B cell (primary cell): Measurements from ENCODE around the gene DUS2. TPM values are rescaled to one million over a fixed set of nuclear protein-coding genes. Genes with fewer than 3 reads are reported as not detected.
A peak's percentile ranks its signal among the peaks of the same experiment; 100 is the strongest.

Experiments used
- ATAC-seq: fragments of 200-7000 bp; cut with Tn5 transposase; one replicate; pipeline ENCODE4 v1.10.0; 2021; ENCODE audit warnings: low read depth, mild to moderate bottlenecking, moderate number of reproducible peaks, moderate library complexity
- CTCF ChIA-PET: fragments of 350-600 bp; sonication (Branson Sonifier 250); formaldehyde crosslinking; loops from one replicate; lab custom pipeline; 2021; ENCODE audit warnings: antibody characterized with exemption, inconsistent platforms; lab: Charles Lee
- POLR2A ChIA-PET: fragments of 350-600 bp; sonication (Branson Sonifier 250); formaldehyde crosslinking; loops from one replicate; lab custom pipeline; 2021; ENCODE audit warnings: antibody characterized with exemption; lab: Charles Lee
- DNase-seq: peaks from one replicate; pipeline ENCODE4 v3.0.0; 2013
- H2AFZ ChIP-seq: 2 replicates; pipeline ENCODE4 v1.6.1; 2012; ENCODE audit warnings: mild to moderate bottlenecking, low read depth, low read length; ENCODE audit not compliant: insufficient read depth, poor library complexity, severe bottlenecking
- H3K27ac ChIP-seq, 2 donors: 1 replicate in 1 of 2; 2 replicates in 1 of 2; pipeline ENCODE4 v1.5.1; 2012 to 2013; ENCODE audit warnings: low read length in 2 of 2, mild to moderate bottlenecking in 2 of 2, moderate library complexity in 1 of 2
- H3K27me3 ChIP-seq, 4 experiments: fragments of 200-600 bp in 1 of 4; sonication (generic) in 1 of 4; replicated peaks in 1 of 4; 1 replicate in 2 of 4; 2 replicates in 2 of 4; pipeline versions ENCODE4 v1.6.1 to v1.7.0; 2013 to 2016; ENCODE audit warnings: low read length in 3 of 4, mild to moderate bottlenecking in 2 of 4, mixed read lengths in 1 of 4, moderate library complexity in 1 of 4; ENCODE audit not compliant: insufficient read depth in 4 of 4, control insufficient read depth in 3 of 4; ENCODE audit errors: control extremely low read depth in 1 of 4
- H3K36me3 ChIP-seq, 2 experiments: replicated peaks in 1 of 2; 1 replicate in 1 of 2; 2 replicates in 1 of 2; pipeline versions ENCODE4 v1.6.1 to v1.7.1; 2013; ENCODE audit warnings: low read length in 1 of 2; ENCODE audit not compliant: insufficient read depth in 2 of 2, control insufficient read depth in 1 of 2; ENCODE audit errors: control extremely low read depth in 1 of 2, extremely low read depth in 1 of 2
- H3K4me1 ChIP-seq, 2 donors: fragments of 200-600 bp in 1 of 2; sonication (generic) in 1 of 2; 1 replicate in 1 of 2; 2 replicates in 1 of 2; pipeline versions ENCODE4 v1.5.1 to v1.6.1; 2013 to 2017; ENCODE audit warnings: low read length in 2 of 2; ENCODE audit not compliant: control insufficient read depth in 2 of 2, insufficient read depth in 2 of 2
- H3K4me2 ChIP-seq: replicated peaks from 2 replicates; pipeline ENCODE3; 2012; ENCODE audit warnings: mild to moderate bottlenecking, low read depth, low read length; ENCODE audit not compliant: poor library complexity, severe bottlenecking
- H3K4me3 ChIP-seq, 5 experiments: fragments of 200-600 bp in 1 of 5; sonication (generic) in 1 of 5; 1 replicate in 3 of 5; 2 replicates in 2 of 5; pipeline versions ENCODE4 v1.5.1 to v1.7.0; 2011 to 2016; ENCODE audit warnings: low read length in 4 of 5, mild to moderate bottlenecking in 4 of 5, low read depth in 2 of 5, control low read depth in 1 of 5, moderate library complexity in 1 of 5; ENCODE audit not compliant: insufficient read depth in 1 of 5; ENCODE audit errors: control extremely low read depth in 1 of 5, extremely low read depth in 1 of 5
- H3K79me2 ChIP-seq: fragments of 200-600 bp; sonication (generic); one replicate; pipeline ENCODE4 v1.6.0; 2016; ENCODE audit warnings: low read length; ENCODE audit not compliant: control insufficient read depth, insufficient read depth
- H3K9ac ChIP-seq: fragments of 200-600 bp; sonication (generic); 2 replicates; pipeline ENCODE4 v1.6.1; 2017; ENCODE audit warnings: mild to moderate bottlenecking, low read length, moderate library complexity
- H3K9me3 ChIP-seq, 3 donors: one replicate each; pipeline versions ENCODE4 v1.6.1 to v1.7.1; 2013; ENCODE audit warnings: low read length in 2 of 3; ENCODE audit not compliant: control insufficient read depth in 2 of 3, insufficient read depth in 1 of 3; ENCODE audit errors: control extremely low read depth in 1 of 3
- H4K20me1 ChIP-seq: 2 replicates; pipeline ENCODE4 v1.6.0; 2012; ENCODE audit warnings: mild to moderate bottlenecking, low read length; ENCODE audit not compliant: insufficient read depth, control insufficient read depth, poor library complexity, severe bottlenecking
- H3K27ac Mint-ChIP-seq: one replicate; pipeline ENCODE4 v1.8.0; 2021; ENCODE audit warnings: mixed read lengths
- H3K27me3 Mint-ChIP-seq: one replicate; pipeline ENCODE4 v1.8.0; 2021; ENCODE audit warnings: mixed read lengths
- H3K4me1 Mint-ChIP-seq: one replicate; pipeline ENCODE4 v1.8.0; 2021; ENCODE audit warnings: mixed read lengths
- H3K4me3 Mint-ChIP-seq: one replicate; pipeline ENCODE4 v1.8.0; 2021; ENCODE audit warnings: mixed read lengths
- H3K9me3 Mint-ChIP-seq: one replicate; pipeline ENCODE4 v1.8.0; 2022; ENCODE audit warnings: mixed read lengths; ENCODE audit not compliant: insufficient read depth
- CTCF ChIP-seq: fragments of 200-600 bp; IDR thresholded peaks from one replicate; pipeline ENCODE4 v1.8.0; 2022; ENCODE audit warnings: antibody characterized with exemption, mild to moderate bottlenecking
- EZH2 ChIP-seq: IDR thresholded peaks from 2 replicates; pipeline ENCODE4 v1.6.1; 2012; ENCODE audit warnings: borderline replicate concordance, low read depth, mild to moderate bottlenecking, moderate library complexity, low read length; ENCODE audit not compliant: insufficient read depth, poor library complexity, severe bottlenecking
- WGBS: methylation state at CpG from one replicate; pipeline ENCODE4 v1.1.5; 2013; ENCODE audit warnings: missing lambda C conversion rate; ENCODE audit not compliant: insufficient coverage; 5-methylcytosine and 5-hydroxymethylcytosine counted together
- intact Hi-C: fragments of 100-400 bp; cut with micrococcal nuclease; formaldehyde crosslinking; loops from one replicate; pipeline ENCODE4 v1.10.0; 2022
- polyA plus RNA-seq: library from polyadenylated mRNA; depleted of rRNA; stranded (reverse); fragments of >200 nt; gene quantifications from 2 replicates; pipeline ENCODE4 v1.2.3, GENCODE V29; 2012
- total RNA-seq, 2 donors: library from RNA; stranded (reverse); fragments of 120-200 nt in 1 of 2; gene quantifications; 1 replicate in 1 of 2; 2 replicates in 1 of 2; pipeline versions ENCODE4 v1.2.3 to v1.2.4, GENCODE V29; 2013 to 2022

DUS2 gene
- total and polyA plus RNA-seq, 2 donors (not counting 1 experiment from before 2014, with no cell fraction given): 61.1 to 93.0 TPM

GRCh38 chr16:68013440-68013839 is 9.6 kb upstream of the DUS2 start:
- Histone ChIP-seq H3K9me3 (no peaks in the 10 kb centered on the region), H3K27ac (no peak overlapping the region), H3K79me2 (peaks cover 12% of the 10 kb centered on the region), H3K36me3 (no peaks in the 10 kb centered on the region), H3K4me3 (peak overlapping the region in 1 of 5 experiments; percentile 26), H3K27me3 (no peaks in the 10 kb centered on the region), H3K4me1 (peaks cover 4 to 13% of the 10 kb centered on the region in 2 donors), H3K9ac (no peak overlapping the region), H3K4me2 (peak overlapping the region; percentile 30), H4K20me1 (no peaks in the 10 kb centered on the region), H2AFZ (peak overlapping the region; percentile 62)
- ATAC-seq: no peak
- Mint-ChIP-seq H3K9me3 (no peaks in the 10 kb centered on the region), H3K27ac (no peak overlapping the region), H3K4me3 (no peak overlapping the region), H3K27me3 (no peaks in the 10 kb centered on the region), H3K4me1 (peaks cover 10% of the 10 kb centered on the region)
- no peak for DNase-seq
- ChIA-PET CTCF (interaction anchor here (1.0 kb wide), 1 partner anchor 128 kb away, joined by 3 read pairs; no protein-coding TSS in a partner anchor), POLR2A (interaction anchor here (0.6 to 0.8 kb wide), 3 partner anchors 13 to 532 kb away, joined by 3 to 6 read pairs (median 4); partner anchors contain the start of gene ATP6V0D1)
- intact Hi-C loops: no loop called here
- no CpG with 5 or more reads among the region's 1 CpG for WGBS
- TF ChIP-seq EZH2: no peak
- TF ChIP-seq CTCF: no peak

- Histone ChIP-seq H3K4me1 (peaks cover 4 to 13% of the 10 kb centered on the region in 2 donors), H2AFZ (no peak within 1 kb of the TSS), H3K36me3 (no peaks in the 10 kb centered on the region), H3K9me3 (no peaks in the 10 kb centered on the region), H3K79me2 (peaks cover 3% of the 10 kb centered on the region), H3K27me3 (no peaks in the 10 kb centered on the region), H3K27ac (no peak within 1 kb of the TSS), H3K9ac (no peak within 1 kb of the TSS), H3K4me3 (no peak within 1 kb of the TSS), H3K4me2 (no peak within 1 kb of the TSS), H4K20me1 (no peaks in the 10 kb centered on the region)
- no peak for ATAC-seq
- TF ChIP-seq EZH2 (no peak), CTCF (no peak)
- H3K9me3 Mint-ChIP-seq: no peaks in the 10 kb centered on the region
- peaks cover 8% of the 10 kb centered on the region for H3K4me1 Mint-ChIP-seq
- POLR2A ChIA-PET: interaction anchor here (1.3 kb wide), 1 partner anchor 10 kb away, joined by 7 read pairs; no protein-coding TSS in a partner anchor
- no peak within 1 kb of the TSS for H3K4me3 Mint-ChIP-seq
- CTCF ChIA-PET: interaction anchor here (0.6 to 2.6 kb wide), 4 partner anchors 8 to 200 kb away, joined by 3 to 8 read pairs (median 4); no protein-coding TSS in a partner anchor
- intact Hi-C loops: no loop called here
- peak within 1 kb of the TSS; percentile 20 for H3K27ac Mint-ChIP-seq
- no peak for DNase-seq
- H3K27me3 Mint-ChIP-seq: no peaks in the 10 kb centered on the region
- 91% methylated on average over 3 of the region's 5 CpGs for WGBS
Measured at GRCh38 chr16:68015681-68016080, 7.4 kb upstream of the DUS2 start, which contains the start of gene DPEP2NB. DPEP2NB (minus strand) TSS chr16:68015911; CDS start chr16:68015770, 141 bp downstream.
